Ishikawa (cell line): ENCODE measurements around the gene SUSD6.
A peak's percentile ranks its signal among the peaks of the same experiment; 100 is the strongest.

Experiments used
- CEBPB ChIP-seq: IDR thresholded peaks from 2 replicates; pipeline ENCODE4 v1.6.1; 2012
- CREB1 ChIP-seq: IDR thresholded peaks from 2 replicates; pipeline ENCODE4 v1.6.1; 2012; ENCODE audit warnings: low read depth
- EGR1 ChIP-seq: IDR thresholded peaks from 2 replicates; pipeline ENCODE4 v1.6.1; 2012
- EP300 ChIP-seq: IDR thresholded peaks from 2 replicates; pipeline ENCODE4 v1.6.1; 2012; ENCODE audit warnings: borderline replicate concordance
- FOXM1 ChIP-seq: IDR thresholded peaks from 2 replicates; pipeline ENCODE4 v1.6.1; 2012; ENCODE audit warnings: low read depth, borderline replicate concordance
- NFIC ChIP-seq: IDR thresholded peaks from 2 replicates; pipeline ENCODE4 v1.6.1; 2012
- RAD21 ChIP-seq: IDR thresholded peaks from 2 replicates; pipeline ENCODE4 v1.6.1; 2012; ENCODE audit warnings: low read depth
- TAF1 ChIP-seq: IDR thresholded peaks from 2 replicates; pipeline ENCODE4 v1.6.1; 2012; ENCODE audit warnings: low read depth, mild to moderate bottlenecking
- TCF12 ChIP-seq: IDR thresholded peaks from 2 replicates; pipeline ENCODE4 v1.6.1; 2012; ENCODE audit warnings: low read depth
- TEAD4 ChIP-seq: IDR thresholded peaks from 2 replicates; pipeline ENCODE4 v1.6.1; 2012
- YY1 ChIP-seq: IDR thresholded peaks from 2 replicates; pipeline ENCODE4 v1.6.1; 2012; ENCODE audit warnings: low read depth
- ZBTB7A ChIP-seq: IDR thresholded peaks from 2 replicates; pipeline ENCODE4 v1.6.1; 2012; ENCODE audit warnings: low read depth
- TF ChIP-seq, protein P1 (sequence below): IDR thresholded peaks from 2 replicates; pipeline ENCODE4 v1.6.1; 2012
- TF ChIP-seq, protein P2 (sequence below): IDR thresholded peaks from 2 replicates; pipeline ENCODE4 v1.6.1; 2012; ENCODE audit warnings: low read depth, mild to moderate bottlenecking
- TF ChIP-seq, protein P3 (sequence below): IDR thresholded peaks from 2 replicates; pipeline ENCODE4 v1.6.1; 2012

Gene SUSD6

DNA sequence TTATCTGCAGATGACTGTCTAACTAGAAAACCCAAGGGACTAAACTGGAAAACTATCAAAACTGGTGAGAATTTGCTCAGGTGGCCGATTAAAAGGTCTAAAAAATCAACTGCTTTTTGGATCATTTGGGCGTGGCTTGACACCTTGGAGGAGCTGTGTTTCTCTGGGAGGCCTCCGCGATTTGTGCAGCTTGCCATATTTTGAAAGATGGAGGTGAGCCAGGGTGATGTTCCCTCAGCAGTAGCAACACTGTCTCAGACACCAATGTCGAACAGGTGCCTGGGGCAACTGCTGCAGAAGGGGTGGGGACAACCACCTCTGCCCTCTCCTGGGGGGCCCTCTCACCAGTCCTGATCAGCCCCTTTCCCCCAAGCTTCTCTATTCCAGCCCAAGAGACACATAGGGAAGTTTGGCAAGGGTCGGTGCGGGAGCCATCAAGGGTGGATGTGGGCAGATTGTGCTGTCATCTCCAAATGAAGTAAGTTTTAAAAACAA lies 40.5 kb upstream of the SUSD6 start:
- TF ChIP-seq RAD21 (no peak), YY1 (no peak)

DNA sequence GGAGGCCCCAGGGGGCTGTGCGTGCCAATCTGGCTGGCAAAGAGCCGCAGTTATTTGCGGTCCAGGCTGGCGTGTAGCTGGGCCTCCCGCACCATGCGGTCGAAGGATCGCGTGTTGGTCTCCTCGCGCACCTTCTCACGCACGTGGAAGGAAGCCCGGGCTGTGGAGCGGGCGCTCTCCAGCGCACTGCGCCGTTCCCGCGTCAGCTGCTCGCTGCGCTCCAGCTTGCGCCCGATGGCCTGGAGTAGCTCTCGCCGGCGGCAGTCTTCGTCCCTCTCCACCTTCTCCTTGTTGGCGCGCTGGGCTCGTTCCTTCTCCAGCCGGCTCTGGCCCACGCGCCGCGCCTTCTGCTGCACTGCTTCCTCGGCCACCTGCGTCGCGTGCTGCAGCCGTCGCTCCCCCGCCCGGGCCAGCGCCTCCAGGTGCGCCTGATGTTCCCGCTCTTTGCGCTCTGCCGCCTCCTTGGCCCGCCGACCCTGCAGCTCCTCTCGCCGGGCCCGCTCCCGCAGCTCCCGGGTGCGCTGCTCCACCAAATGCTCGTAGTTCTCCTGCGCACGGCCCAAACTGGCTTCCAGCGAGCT lies 39.9 kb upstream of the SUSD6 start:
- no peak for TF ChIP-seq CEBPB
- TF ChIP-seq EP300 = no peak
- no peak for TF ChIP-seq TEAD4
- TF ChIP-seq, protein P1, sequence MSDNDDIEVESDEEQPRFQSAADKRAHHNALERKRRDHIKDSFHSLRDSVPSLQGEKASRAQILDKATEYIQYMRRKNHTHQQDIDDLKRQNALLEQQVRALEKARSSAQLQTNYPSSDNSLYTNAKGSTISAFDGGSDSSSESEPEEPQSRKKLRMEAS = peak; percentile 95
- no peak for TF ChIP-seq RAD21
- TF ChIP-seq TAF1 = 0 out of 2 replicates have a peak, but pooled peaks have one; percentile 20

DNA sequence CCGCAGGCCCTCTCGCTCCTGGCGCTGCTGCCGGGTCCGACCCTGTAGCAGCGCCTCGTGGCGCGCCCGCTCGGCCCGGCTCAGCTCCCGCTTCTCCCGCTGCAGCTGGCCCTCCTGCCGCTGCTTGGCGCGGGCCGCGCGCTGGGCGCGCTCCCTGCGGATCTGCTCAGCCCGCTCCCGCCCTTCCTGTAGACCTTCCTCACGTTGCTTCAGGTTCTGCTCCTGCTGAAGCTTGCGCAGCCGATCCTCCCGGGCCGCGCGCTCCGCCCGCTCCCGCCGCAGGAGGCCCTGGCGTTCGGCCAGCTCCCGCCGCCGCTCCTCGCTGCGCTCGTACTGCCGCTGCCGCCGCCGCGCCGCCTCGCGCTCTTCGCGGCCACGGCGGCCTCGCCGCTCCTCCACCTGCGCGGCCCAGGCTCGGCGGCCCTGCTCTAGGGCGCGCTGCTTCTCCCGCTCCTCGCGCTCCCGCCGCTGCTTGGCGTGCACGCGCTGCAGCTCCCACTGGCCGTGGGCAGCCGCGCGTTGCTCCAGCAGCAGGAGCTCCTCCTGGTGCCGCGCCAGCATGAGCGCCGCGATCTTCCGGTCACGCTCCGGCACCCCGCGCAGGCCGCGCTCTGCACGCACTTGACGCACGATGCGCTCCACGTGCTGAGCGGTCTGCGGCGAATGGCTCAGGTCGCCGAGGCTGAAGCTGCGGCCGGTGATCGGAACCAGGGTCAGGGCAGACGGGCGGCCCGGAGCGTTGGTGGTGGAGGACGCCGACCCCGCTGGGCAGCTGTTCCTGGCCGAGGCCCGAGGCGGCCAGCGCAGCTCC lies 39.2 kb upstream of the SUSD6 start:
- peak; percentile 83 for TF ChIP-seq NFIC
- TF ChIP-seq, protein P1 = peak; percentile 95
- TF ChIP-seq CEBPB = no peak

DNA sequence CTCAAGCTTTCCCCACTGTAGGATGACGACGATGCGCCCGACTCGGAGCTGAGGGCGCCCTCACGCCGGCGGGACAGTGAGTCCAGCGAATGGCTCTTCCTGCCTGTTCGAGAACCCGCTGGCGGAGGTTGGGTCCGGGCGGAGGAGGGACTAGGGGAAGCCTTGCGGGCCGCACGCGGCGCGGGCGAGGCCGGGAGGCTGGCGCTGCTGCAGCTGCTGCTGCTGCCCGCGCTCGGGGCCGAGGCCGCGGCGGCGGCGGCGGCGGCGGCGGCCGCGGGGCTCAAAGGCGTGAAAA lies 38.6 kb upstream of the SUSD6 start:
- TF ChIP-seq, protein P1 = no peak
- TF ChIP-seq YY1 (no peak), CREB1 (no peak), FOXM1 (no peak), RAD21 (no peak), NFIC (no peak), EGR1 (no peak), EP300 (no peak), TAF1 (no peak), CEBPB (no peak), TEAD4 (no peak)
- TF ChIP-seq, protein P2, sequence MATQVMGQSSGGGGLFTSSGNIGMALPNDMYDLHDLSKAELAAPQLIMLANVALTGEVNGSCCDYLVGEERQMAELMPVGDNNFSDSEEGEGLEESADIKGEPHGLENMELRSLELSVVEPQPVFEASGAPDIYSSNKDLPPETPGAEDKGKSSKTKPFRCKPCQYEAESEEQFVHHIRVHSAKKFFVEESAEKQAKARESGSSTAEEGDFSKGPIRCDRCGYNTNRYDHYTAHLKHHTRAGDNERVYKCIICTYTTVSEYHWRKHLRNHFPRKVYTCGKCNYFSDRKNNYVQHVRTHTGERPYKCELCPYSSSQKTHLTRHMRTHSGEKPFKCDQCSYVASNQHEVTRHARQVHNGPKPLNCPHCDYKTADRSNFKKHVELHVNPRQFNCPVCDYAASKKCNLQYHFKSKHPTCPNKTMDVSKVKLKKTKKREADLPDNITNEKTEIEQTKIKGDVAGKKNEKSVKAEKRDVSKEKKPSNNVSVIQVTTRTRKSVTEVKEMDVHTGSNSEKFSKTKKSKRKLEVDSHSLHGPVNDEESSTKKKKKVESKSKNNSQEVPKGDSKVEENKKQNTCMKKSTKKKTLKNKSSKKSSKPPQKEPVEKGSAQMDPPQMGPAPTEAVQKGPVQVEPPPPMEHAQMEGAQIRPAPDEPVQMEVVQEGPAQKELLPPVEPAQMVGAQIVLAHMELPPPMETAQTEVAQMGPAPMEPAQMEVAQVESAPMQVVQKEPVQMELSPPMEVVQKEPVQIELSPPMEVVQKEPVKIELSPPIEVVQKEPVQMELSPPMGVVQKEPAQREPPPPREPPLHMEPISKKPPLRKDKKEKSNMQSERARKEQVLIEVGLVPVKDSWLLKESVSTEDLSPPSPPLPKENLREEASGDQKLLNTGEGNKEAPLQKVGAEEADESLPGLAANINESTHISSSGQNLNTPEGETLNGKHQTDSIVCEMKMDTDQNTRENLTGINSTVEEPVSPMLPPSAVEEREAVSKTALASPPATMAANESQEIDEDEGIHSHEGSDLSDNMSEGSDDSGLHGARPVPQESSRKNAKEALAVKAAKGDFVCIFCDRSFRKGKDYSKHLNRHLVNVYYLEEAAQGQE = no peak
- TF ChIP-seq, protein P3, sequence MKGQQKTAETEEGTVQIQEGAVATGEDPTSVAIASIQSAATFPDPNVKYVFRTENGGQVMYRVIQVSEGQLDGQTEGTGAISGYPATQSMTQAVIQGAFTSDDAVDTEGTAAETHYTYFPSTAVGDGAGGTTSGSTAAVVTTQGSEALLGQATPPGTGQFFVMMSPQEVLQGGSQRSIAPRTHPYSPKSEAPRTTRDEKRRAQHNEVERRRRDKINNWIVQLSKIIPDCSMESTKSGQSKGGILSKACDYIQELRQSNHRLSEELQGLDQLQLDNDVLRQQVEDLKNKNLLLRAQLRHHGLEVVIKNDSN = no peak

DNA sequence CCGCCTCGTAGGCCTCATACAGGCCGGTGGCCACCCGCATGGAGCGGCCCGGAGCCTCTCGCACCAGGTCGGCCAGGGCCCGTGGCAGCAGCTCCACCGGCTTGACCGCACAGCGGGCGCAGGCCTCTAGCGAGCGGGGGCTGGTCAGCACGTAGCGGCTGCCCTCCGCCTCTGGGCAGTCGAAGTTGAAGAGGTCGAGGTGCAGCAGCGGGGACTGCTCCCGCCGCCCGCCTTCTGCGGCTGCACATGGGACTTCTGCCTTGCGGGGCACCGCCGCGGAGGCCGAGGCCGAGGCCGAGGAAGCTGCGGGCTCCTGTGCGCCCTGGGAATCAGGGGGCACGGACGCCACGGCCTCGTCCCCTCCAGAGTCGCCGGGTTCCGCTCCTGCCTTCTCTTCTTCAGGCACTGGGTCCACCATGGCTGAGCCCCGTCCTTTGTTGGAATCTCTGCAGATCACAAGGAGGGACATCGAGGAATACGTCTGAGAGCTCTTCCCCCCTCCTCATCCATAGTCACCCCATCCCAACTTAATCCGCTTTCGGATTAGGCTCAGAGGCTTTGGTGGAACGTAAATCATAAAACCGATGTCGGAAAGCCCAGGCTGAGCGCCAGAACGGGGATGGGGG lies 38.1 kb upstream of the SUSD6 start:
- TF ChIP-seq TEAD4 (no peak), CREB1 (no peak), YY1 (no peak), FOXM1 (no peak), EP300 (no peak), TCF12 (no peak), NFIC (no peak), EGR1 (no peak), CEBPB (no peak), RAD21 (no peak), ZBTB7A (no peak), TAF1 (no peak)
- TF ChIP-seq, protein P1 = no peak
- TF ChIP-seq, protein P2 = no peak
- TF ChIP-seq, protein P3 = no peak
